Measurements from ENCODE around the gene CDH23. TPM values are rescaled to one million over a fixed set of nuclear protein-coding genes. Genes with fewer than 3 reads are reported as not detected.

Gene CDH23
- total RNA-seq, 1 donor = 0.36 TPM

DNA sequence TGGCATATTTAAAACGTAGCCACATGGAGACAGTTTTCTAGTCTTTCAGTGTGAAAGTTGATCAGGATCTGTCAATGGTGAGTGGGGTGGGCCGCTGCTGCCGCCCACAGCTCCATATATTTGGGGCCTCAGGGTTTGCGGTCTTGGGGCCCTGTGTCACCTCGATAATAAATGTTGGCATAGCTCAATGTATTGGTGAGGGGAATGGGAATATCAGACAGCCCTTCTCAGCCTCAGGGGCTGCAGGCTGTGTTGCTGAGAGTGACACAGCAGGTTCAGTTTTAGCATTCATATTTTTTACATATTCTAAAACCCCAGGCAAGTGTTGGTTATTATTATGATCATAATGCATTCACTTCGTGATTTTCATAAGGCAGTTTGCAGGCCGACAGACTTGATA, 5.3 kb downstream of the CDH23 start:
- no peak overlapping the region for H3K27ac ChIP-seq (ENCODE audit: low read depth, low read length)
- no peak for DNase-seq (ENCODE audit: insufficient read length, low spot score, missing footprints)
- TF ChIP-seq, protein P1, sequence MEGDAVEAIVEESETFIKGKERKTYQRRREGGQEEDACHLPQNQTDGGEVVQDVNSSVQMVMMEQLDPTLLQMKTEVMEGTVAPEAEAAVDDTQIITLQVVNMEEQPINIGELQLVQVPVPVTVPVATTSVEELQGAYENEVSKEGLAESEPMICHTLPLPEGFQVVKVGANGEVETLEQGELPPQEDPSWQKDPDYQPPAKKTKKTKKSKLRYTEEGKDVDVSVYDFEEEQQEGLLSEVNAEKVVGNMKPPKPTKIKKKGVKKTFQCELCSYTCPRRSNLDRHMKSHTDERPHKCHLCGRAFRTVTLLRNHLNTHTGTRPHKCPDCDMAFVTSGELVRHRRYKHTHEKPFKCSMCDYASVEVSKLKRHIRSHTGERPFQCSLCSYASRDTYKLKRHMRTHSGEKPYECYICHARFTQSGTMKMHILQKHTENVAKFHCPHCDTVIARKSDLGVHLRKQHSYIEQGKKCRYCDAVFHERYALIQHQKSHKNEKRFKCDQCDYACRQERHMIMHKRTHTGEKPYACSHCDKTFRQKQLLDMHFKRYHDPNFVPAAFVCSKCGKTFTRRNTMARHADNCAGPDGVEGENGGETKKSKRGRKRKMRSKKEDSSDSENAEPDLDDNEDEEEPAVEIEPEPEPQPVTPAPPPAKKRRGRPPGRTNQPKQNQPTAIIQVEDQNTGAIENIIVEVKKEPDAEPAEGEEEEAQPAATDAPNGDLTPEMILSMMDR (IDR thresholded peaks at IDR 0.05; ENCODE audit: extremely low read depth, low read depth, low read length) = no peak
- no peak overlapping the region for H3K4me3 ChIP-seq (ENCODE audit: insufficient read depth, low read length)
- H3K36me3 ChIP-seq (ENCODE audit: insufficient read depth, low read length) = no peaks in the 10 kb centered on the region
- peaks cover 55% of the 10 kb centered on the region for H3K27me3 ChIP-seq (ENCODE audit: insufficient read depth, low read length)
- H2AFZ ChIP-seq (ENCODE audit: low read length) = no peak overlapping the region
- no peaks in the 10 kb centered on the region for H3K9me3 ChIP-seq (ENCODE audit: low read depth, low read length)
- no peaks in the 10 kb centered on the region for H3K4me1 ChIP-seq (ENCODE audit: insufficient read depth, low read length)
- H3K79me2 ChIP-seq (ENCODE audit: insufficient read depth, low read length) = no peaks in the 10 kb centered on the region
- H4K20me1 ChIP-seq (ENCODE audit: insufficient read depth, low read length) = no peaks in the 10 kb centered on the region
- H3K4me2 ChIP-seq (ENCODE audit: insufficient read depth, low read length) = no peak overlapping the region

GRCh38 chr10:71404503-71405295, 8.0 kb downstream of the CDH23 start:
- H3K4me2 ChIP-seq (ENCODE audit: insufficient read depth, low read length) = no peak overlapping the region
- no peaks in the 10 kb centered on the region for H3K9me3 ChIP-seq (ENCODE audit: low read depth, low read length)
- H3K27ac ChIP-seq (ENCODE audit: low read depth, low read length) = no peak overlapping the region
- H3K79me2 ChIP-seq (ENCODE audit: insufficient read depth, low read length) = no peaks in the 10 kb centered on the region
- no peaks in the 10 kb centered on the region for H3K36me3 ChIP-seq (ENCODE audit: insufficient read depth, low read length)
- TF ChIP-seq, protein P1 (IDR thresholded peaks at IDR 0.05; ENCODE audit: extremely low read depth, low read depth, low read length) = no peak
- no peak for DNase-seq (ENCODE audit: insufficient read length, low spot score, missing footprints)
- H3K27me3 ChIP-seq (ENCODE audit: insufficient read depth, low read length) = peaks cover 35% of the 10 kb centered on the region
- no peaks in the 10 kb centered on the region for H3K4me1 ChIP-seq (ENCODE audit: insufficient read depth, low read length)
- H3K4me3 ChIP-seq (ENCODE audit: insufficient read depth, low read length) = no peak overlapping the region
- H4K20me1 ChIP-seq (ENCODE audit: insufficient read depth, low read length) = no peaks in the 10 kb centered on the region
- H2AFZ ChIP-seq (ENCODE audit: low read length) = no peak overlapping the region

- Histone ChIP-seq H3K36me3 (ENCODE audit: insufficient read depth, low read length) (no peaks in the 10 kb centered on the region), H4K20me1 (ENCODE audit: insufficient read depth, low read length) (no peaks in the 10 kb centered on the region), H2AFZ (ENCODE audit: low read length) (no peak overlapping the region), H3K4me1 (ENCODE audit: insufficient read depth, low read length) (no peaks in the 10 kb centered on the region), H3K79me2 (ENCODE audit: insufficient read depth, low read length) (no peaks in the 10 kb centered on the region), H3K27ac (ENCODE audit: low read depth, low read length) (no peak overlapping the region), H3K9me3 (ENCODE audit: low read depth, low read length) (peaks cover 3% of the 10 kb centered on the region), H3K4me3 (ENCODE audit: insufficient read depth, low read length) (no peak overlapping the region), H3K4me2 (ENCODE audit: insufficient read depth, low read length) (no peak overlapping the region), H3K27me3 (ENCODE audit: insufficient read depth, low read length) (peaks cover 28% of the 10 kb centered on the region)
- TF ChIP-seq, protein P1 (IDR thresholded peaks at IDR 0.05; ENCODE audit: extremely low read depth, low read depth, low read length) = no peak
- DNase-seq (ENCODE audit: insufficient read length, low spot score, missing footprints) = no peak
These were observed 10.2 kb downstream of the CDH23 start for GRCh38 chr10:71406878-71407277.

DNA sequence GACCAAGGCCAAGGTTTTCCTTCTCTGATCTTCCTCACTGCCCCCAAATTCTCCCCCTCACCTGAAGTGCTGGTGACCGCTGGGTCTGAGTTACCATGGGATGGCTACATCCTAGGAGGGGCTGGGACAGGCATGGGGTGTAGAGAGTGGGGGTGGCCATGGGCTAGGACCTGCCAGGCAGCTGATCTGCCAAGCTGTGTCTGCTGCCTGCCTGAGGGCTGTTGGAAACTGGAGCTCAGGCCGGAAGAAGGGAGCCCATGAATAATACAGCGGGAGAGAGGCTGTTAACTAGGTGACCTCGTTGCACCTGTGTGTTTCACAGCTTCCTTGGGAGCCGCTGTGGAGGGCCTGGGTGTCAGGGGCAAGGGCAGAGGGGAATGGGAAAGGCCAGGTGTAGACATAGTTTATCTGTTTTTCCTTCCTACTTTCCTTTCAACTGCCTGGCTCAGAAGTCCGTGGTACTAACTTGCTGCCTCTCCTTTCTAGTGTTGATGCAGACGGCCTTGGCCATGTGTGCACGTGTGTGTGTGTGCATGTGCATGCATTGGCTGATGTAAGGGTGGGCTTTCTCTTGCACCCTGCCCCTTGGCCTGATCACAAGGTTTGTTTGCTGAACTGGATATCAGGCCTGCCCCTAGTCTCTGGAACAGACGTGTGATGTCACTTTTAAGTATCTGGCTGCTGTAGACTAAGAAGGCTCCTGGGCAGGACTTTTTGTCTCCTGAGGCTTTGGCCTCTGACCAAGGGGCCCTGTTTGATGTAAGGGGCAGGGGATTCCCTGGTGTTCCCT, 11.9 kb downstream of the CDH23 start:
- Histone ChIP-seq H3K4me2 (ENCODE audit: insufficient read depth, low read length) (no peak overlapping the region), H3K4me3 (ENCODE audit: insufficient read depth, low read length) (no peak overlapping the region), H2AFZ (ENCODE audit: low read length) (no peak overlapping the region), H3K36me3 (ENCODE audit: insufficient read depth, low read length) (no peaks in the 10 kb centered on the region), H3K27me3 (ENCODE audit: insufficient read depth, low read length) (peaks cover 28% of the 10 kb centered on the region), H3K4me1 (ENCODE audit: insufficient read depth, low read length) (no peaks in the 10 kb centered on the region), H3K79me2 (ENCODE audit: insufficient read depth, low read length) (no peaks in the 10 kb centered on the region), H4K20me1 (ENCODE audit: insufficient read depth, low read length) (no peaks in the 10 kb centered on the region), H3K9me3 (ENCODE audit: low read depth, low read length) (peaks cover 3% of the 10 kb centered on the region), H3K27ac (ENCODE audit: low read depth, low read length) (no peak overlapping the region)
- DNase-seq (ENCODE audit: insufficient read length, low spot score, missing footprints) = no peak
- TF ChIP-seq, protein P1 (IDR thresholded peaks at IDR 0.05; ENCODE audit: extremely low read depth, low read depth, low read length) = no peak
